GM20000 (cell line): ENCODE results near the gene ZNF687.

Experiments used
- DNase-seq: peaks from one replicate; pipeline ENCODE4 v3.0.0; 2012; ENCODE audit warnings: low spot score
- TF ChIP-seq, protein P1 (sequence below): IDR thresholded peaks from 2 replicates; pipeline ENCODE4 v1.5.1; 2012; ENCODE audit warnings: mild to moderate bottlenecking, control low read depth; ENCODE audit errors: extremely low read depth, missing control alignments

ZNF687 gene

GRCh38 chr1:151282883-151283725 is 1.0 kb downstream of the ZNF687 start:
- TF ChIP-seq, protein P1, sequence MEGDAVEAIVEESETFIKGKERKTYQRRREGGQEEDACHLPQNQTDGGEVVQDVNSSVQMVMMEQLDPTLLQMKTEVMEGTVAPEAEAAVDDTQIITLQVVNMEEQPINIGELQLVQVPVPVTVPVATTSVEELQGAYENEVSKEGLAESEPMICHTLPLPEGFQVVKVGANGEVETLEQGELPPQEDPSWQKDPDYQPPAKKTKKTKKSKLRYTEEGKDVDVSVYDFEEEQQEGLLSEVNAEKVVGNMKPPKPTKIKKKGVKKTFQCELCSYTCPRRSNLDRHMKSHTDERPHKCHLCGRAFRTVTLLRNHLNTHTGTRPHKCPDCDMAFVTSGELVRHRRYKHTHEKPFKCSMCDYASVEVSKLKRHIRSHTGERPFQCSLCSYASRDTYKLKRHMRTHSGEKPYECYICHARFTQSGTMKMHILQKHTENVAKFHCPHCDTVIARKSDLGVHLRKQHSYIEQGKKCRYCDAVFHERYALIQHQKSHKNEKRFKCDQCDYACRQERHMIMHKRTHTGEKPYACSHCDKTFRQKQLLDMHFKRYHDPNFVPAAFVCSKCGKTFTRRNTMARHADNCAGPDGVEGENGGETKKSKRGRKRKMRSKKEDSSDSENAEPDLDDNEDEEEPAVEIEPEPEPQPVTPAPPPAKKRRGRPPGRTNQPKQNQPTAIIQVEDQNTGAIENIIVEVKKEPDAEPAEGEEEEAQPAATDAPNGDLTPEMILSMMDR: no peak
- DNase-seq: peak; percentile 59

- TF ChIP-seq, protein P1: no peak
Measured at GRCh38 chr1:151284013-151284577, 2.0 kb downstream of the ZNF687 start.

GRCh38 chr1:151286619-151287340 is 4.7 kb downstream of the ZNF687 start:
- DNase-seq: no peak

More at GRCh38 chr1:151284013-151284577, 2.0 kb downstream of the ZNF687 start:
- no peak for DNase-seq

DNA sequence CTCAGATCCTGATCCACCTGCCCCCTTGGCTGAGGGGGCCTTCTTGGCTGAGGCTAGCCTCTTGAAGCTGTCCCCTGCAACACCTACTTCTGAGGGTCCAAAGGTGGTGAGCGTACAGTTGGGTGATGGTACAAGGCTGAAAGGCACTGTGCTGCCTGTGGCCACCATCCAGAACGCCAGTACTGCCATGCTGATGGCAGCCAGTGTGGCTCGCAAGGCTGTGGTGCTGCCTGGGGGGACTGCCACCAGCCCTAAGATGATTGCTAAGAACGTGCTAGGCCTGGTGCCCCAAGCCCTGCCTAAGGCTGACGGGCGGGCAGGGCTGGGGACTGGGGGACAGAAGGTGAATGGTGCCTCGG is 5.2 kb downstream of the ZNF687 start:
- TF ChIP-seq, protein P1: no peak

More at GRCh38 chr1:151286619-151287340, 4.7 kb downstream of the ZNF687 start:
- TF ChIP-seq, protein P1: no peak

DNA sequence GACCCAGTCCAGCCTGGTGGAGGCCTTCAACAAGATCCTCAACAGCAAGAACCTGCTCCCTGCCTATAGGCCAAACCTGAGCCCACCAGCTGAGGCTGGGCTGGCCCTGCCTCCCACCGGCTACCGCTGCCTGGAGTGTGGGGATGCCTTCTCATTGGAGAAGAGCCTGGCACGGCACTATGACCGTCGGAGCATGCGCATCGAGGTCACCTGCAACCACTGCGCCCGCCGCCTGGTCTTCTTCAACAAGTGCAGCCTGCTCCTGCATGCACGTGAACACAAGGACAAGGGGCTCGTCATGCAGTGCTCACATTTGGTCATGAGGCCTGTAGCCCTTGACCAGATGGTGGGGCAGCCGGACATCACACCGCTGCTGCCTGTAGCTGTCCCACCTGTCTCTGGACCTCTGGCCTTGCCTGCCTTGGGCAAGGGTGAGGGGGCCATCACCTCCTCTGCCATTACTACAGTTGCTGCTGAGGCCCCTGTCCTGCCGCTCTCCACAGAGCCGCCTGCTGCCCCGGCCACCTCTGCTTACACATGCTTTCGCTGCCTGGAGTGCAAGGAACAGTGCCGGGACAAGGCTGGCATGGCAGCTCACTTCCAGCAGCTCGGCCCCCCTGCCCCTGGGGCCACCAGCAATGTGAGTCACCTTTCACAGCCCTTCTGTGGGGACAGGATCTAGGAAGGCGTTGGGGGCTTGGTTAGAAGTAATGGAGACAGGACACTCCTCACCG is 5.8 kb downstream of the ZNF687 start:
- DNase-seq: no peak
- TF ChIP-seq, protein P1: no peak

More for the DNA sequence above, 5.2 kb downstream of the ZNF687 start:
- no peak for DNase-seq

- TF ChIP-seq, protein P1: no peak
- DNase-seq: no peak
Measured at GRCh38 chr1:151288502-151288901, 6.4 kb downstream of the ZNF687 start.
